Panc1 (cell line): ENCODE measurements around the gene RBM23. TPM values are rescaled to one million over a fixed set of nuclear protein-coding genes. Genes with fewer than 3 reads are reported as not detected.

Experiments
- ATAC-seq: fragments of 200-7000 bp; cut with Tn5 transposase; 2 replicates; pipeline ENCODE4 v1.9.1; 2020; ENCODE audit warnings: mild to moderate bottlenecking, moderate library complexity
- BruUV-seq: library from RNA; stranded (reverse); fragments of 400-500 nt; replicated peaks from 2 replicates; lab custom pipeline; 2021; lab: Mats Ljungman, UMichigan
- CTCF ChIA-PET: fragments of 300-600 bp; sonication (Branson Sonifier 250); formaldehyde crosslinking; loops from one replicate; lab custom pipeline; 2022; ENCODE audit warnings: antibody characterized with exemption; lab: Charles Lee
- POLR2A ChIA-PET: fragments of 300-600 bp; sonication (Branson Sonifier 250); formaldehyde crosslinking; loops from one replicate; lab custom pipeline; 2022; ENCODE audit warnings: antibody characterized with exemption; lab: Charles Lee
- DNase-seq: peaks from one replicate; pipeline ENCODE4 v3.0.0-alpha.2; 2010; ENCODE audit warnings: low read depth, low spot score
- H3K27ac ChIP-seq: 2 replicates; pipeline ENCODE4 v1.5.1; 2011; ENCODE audit warnings: mild to moderate bottlenecking, low read length, inconsistent platforms
- H3K27me3 ChIP-seq: fragments of 200-500 bp; sonication (Bioruptor generic); 2 replicates; pipeline ENCODE4 v1.6.0; 2014; ENCODE audit warnings: low read length, inconsistent platforms; ENCODE audit not compliant: control insufficient read depth, insufficient read depth
- H3K36me3 ChIP-seq: fragments of 200-500 bp; sonication (Bioruptor generic); 2 replicates; pipeline ENCODE4 v1.5.1; 2014; ENCODE audit warnings: inconsistent platforms, mild to moderate bottlenecking, low read length, moderate library complexity; ENCODE audit not compliant: control insufficient read depth, insufficient read depth
- H3K4me1 ChIP-seq: 2 replicates; pipeline ENCODE4 v1.5.1; 2011; ENCODE audit warnings: inconsistent platforms, mild to moderate bottlenecking, low read length, moderate library complexity; ENCODE audit not compliant: control insufficient read depth, insufficient read depth
- H3K4me3 ChIP-seq, 2 experiments: 2 replicates each; pipeline ENCODE4 v1.5.1; 2011 to 2012; ENCODE audit warnings: low read depth in 2 of 2, low read length in 2 of 2, mild to moderate bottlenecking in 2 of 2, inconsistent platforms in 1 of 2, moderate library complexity in 1 of 2
- H3K9me3 ChIP-seq: fragments of 200-500 bp; sonication (Bioruptor generic); 2 replicates; pipeline ENCODE4 v1.5.1; 2014; ENCODE audit warnings: low read depth, mild to moderate bottlenecking, inconsistent platforms, low read length, moderate library complexity; ENCODE audit not compliant: control insufficient read depth, insufficient read depth
- POLR2AphosphoS5 ChIP-seq: IDR thresholded peaks from 2 replicates; pipeline ENCODE4 v1.6.1; 2012; ENCODE audit warnings: mild to moderate bottlenecking, low read depth, low read length, moderate library complexity
- SIN3A ChIP-seq: IDR thresholded peaks from 2 replicates; pipeline ENCODE4 v1.6.1; 2012; ENCODE audit warnings: low read depth, mild to moderate bottlenecking, low read length, moderate library complexity, borderline replicate concordance; ENCODE audit not compliant: insufficient read depth
- TCF7L2 ChIP-seq: IDR thresholded peaks from 2 replicates; pipeline ENCODE4 v1.6.1; 2011; ENCODE audit warnings: mild to moderate bottlenecking, low read depth, low read length, inconsistent platforms
- in situ Hi-C: cut with HindIII; loops from 2 replicates; pipeline ENCODE4 v1.10.0; 2016; ENCODE audit warnings: low sequenced_read_pairs, low pct_unique_long_range_greater_than_20kb
- intact Hi-C: fragments of 100-400 bp; cut with micrococcal nuclease; formaldehyde crosslinking; loops from one replicate; pipeline ENCODE4 v1.10.0; 2022; ENCODE audit not compliant: unreplicated experiment
- total RNA-seq: library from RNA; stranded (reverse); gene quantifications from one replicate; pipeline ENCODE4 v1.2.1, GENCODE V29; 2021; ENCODE audit not compliant: unreplicated experiment
- TF ChIP-seq, protein P1 (sequence below): fragments of 450-650 bp; IDR thresholded peaks from 2 replicates; pipeline ENCODE4 v1.5.1; 2017; ENCODE audit warnings: mild to moderate bottlenecking
- TF ChIP-seq, protein P2 (sequence below), 2 experiments: IDR thresholded peaks; 2 replicates each; pipeline ENCODE4 v1.6.1; 2011 to 2012; ENCODE audit warnings: low read depth in 2 of 2, control low read depth in 1 of 2, low read length in 1 of 2, mild to moderate bottlenecking in 1 of 2, moderate library complexity in 1 of 2; ENCODE audit not compliant: insufficient read depth in 1 of 2

RBM23 gene
- total RNA-seq, 1 experiment from 2014 or later = 47.2 TPM

DNA sequence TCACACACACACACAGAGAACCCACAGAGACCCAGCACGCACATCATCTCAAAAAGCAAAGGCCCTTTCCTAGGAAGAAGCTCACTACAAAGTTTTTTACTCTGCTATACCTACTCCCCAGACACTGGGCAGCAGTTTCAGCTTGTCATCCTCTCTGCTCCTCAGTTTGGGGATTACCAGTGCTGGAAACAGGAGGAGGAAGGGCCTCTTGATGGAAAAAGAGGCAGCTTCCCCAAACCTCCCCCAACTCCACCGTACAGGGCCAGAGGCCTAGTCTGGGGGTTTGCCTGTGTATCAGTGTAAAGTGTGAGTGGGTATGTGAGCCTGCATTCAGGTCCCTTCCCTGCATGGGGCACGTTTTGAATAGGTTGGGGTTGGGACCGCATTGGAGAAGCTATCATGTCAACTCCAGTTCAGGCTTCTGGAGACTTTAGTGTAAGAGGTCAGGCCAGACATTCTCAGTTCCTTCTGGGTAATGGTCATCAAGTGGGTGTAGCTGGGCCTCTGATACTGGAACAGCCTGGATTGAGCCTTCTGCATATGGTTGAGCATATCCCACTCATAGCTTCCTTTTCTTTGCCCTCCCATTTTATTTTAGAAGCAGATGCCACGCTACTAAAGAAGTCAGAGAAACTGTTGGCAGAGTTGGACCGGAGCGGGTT, 34.7 kb downstream of the RBM23 start:
- intact Hi-C loops = no loop called here
- BruUV-seq = no TSS peak
- ChIA-PET POLR2A (no interaction called here), CTCF (interaction anchor here (0.7 to 1.2 kb wide), 3 partner anchors 62 to 140 kb away, joined by 3 to 9 read pairs (median 3); no protein-coding TSS in a partner anchor)
- ATAC-seq (no peak), DNase-seq (no peak)
- no peak for TF ChIP-seq SIN3A
- TF ChIP-seq TCF7L2 = no peak
- TF ChIP-seq, protein P1, sequence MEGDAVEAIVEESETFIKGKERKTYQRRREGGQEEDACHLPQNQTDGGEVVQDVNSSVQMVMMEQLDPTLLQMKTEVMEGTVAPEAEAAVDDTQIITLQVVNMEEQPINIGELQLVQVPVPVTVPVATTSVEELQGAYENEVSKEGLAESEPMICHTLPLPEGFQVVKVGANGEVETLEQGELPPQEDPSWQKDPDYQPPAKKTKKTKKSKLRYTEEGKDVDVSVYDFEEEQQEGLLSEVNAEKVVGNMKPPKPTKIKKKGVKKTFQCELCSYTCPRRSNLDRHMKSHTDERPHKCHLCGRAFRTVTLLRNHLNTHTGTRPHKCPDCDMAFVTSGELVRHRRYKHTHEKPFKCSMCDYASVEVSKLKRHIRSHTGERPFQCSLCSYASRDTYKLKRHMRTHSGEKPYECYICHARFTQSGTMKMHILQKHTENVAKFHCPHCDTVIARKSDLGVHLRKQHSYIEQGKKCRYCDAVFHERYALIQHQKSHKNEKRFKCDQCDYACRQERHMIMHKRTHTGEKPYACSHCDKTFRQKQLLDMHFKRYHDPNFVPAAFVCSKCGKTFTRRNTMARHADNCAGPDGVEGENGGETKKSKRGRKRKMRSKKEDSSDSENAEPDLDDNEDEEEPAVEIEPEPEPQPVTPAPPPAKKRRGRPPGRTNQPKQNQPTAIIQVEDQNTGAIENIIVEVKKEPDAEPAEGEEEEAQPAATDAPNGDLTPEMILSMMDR = no peak
- TF ChIP-seq, protein P2, sequence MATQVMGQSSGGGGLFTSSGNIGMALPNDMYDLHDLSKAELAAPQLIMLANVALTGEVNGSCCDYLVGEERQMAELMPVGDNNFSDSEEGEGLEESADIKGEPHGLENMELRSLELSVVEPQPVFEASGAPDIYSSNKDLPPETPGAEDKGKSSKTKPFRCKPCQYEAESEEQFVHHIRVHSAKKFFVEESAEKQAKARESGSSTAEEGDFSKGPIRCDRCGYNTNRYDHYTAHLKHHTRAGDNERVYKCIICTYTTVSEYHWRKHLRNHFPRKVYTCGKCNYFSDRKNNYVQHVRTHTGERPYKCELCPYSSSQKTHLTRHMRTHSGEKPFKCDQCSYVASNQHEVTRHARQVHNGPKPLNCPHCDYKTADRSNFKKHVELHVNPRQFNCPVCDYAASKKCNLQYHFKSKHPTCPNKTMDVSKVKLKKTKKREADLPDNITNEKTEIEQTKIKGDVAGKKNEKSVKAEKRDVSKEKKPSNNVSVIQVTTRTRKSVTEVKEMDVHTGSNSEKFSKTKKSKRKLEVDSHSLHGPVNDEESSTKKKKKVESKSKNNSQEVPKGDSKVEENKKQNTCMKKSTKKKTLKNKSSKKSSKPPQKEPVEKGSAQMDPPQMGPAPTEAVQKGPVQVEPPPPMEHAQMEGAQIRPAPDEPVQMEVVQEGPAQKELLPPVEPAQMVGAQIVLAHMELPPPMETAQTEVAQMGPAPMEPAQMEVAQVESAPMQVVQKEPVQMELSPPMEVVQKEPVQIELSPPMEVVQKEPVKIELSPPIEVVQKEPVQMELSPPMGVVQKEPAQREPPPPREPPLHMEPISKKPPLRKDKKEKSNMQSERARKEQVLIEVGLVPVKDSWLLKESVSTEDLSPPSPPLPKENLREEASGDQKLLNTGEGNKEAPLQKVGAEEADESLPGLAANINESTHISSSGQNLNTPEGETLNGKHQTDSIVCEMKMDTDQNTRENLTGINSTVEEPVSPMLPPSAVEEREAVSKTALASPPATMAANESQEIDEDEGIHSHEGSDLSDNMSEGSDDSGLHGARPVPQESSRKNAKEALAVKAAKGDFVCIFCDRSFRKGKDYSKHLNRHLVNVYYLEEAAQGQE (IDR thresholded peaks at IDR 0.05; ENCODE audit: insufficient read depth in 1 of 2, low read depth in 2 of 2, low read length in 1 of 2) = no peak
- TF ChIP-seq POLR2AphosphoS5 = no peak
- in situ Hi-C loops = no loop called here
- no peaks in the 10 kb centered on the region for H3K36me3 ChIP-seq
- no peak overlapping the region for H3K4me3 ChIP-seq
- no peaks in the 10 kb centered on the region for H3K9me3 ChIP-seq
- H3K4me1 ChIP-seq = peaks cover 5% of the 10 kb centered on the region; the same call in 1 of the 2 replicates
- no peak overlapping the region for H3K27ac ChIP-seq
- no peaks in the 10 kb centered on the region for H3K27me3 ChIP-seq

DNA sequence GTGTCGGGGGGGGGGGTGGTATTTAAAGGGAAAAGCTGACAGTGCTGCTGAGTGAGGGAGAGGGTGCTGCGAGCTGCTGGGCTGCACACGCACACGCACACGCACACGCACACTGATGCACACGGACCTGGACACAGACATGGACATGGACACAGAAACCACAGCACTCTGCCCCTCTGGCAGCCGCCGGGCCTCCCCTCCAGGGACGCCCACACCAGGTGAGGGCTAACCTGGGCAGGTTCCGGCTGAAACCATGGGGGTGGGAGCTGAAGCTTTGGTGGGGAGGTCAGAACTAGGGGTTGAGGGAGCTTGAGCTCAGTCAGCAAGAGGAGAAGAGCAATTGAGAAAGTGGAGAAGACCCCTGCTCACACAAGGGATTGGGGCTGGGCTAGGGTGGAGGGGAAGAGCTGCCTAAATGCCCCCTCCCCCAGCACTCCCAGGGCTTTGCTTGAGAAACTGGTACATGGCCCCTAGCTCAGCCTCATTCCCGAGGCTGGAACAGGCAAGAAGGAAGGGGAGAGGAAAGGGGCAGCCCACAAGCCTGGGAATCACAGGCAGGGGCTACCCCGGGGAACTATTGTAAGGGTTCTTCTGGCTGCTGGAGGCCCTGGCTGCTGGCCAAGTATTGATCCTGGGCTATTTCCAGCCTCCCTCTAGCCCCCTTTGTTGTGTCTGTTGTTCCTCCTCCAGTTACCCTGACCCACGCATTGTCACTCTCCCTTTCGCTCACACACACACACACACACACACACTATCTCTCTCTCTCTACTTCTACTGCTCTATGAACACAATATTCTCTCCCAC, 35.6 kb downstream of the RBM23 start, which contains the start of gene REM2:
TSS of gene REM2 (plus strand) at position 50 of the 804 bp plus-strand sequence. CDS start at position 116, 66 bp downstream.
- ChIA-PET CTCF (interaction anchor here (0.7 kb wide), 3 partner anchors 103 to 230 kb away, joined by 3 to 9 read pairs (median 3); no protein-coding TSS in a partner anchor), POLR2A (interaction anchor here (0.6 to 0.8 kb wide), 2 partner anchors 294 to 1558 kb away, joined by 4 to 5 read pairs; partner anchors contain the start of gene DAD1)
- no peaks in the 10 kb centered on the region; the same call in 1 of the 2 replicates for H3K36me3 ChIP-seq
- H3K27me3 ChIP-seq = no peaks in the 10 kb centered on the region
- ATAC-seq = no peak
- no TSS peak for BruUV-seq
- no peak within 1 kb of the TSS for H3K4me3 ChIP-seq
- in situ Hi-C loops = no loop called here
- no peak for DNase-seq
- intact Hi-C loops = no loop called here
- H3K4me1 ChIP-seq = peaks cover 5% of the 10 kb centered on the region; the same call in 1 of the 2 replicates
- H3K9me3 ChIP-seq = no peaks in the 10 kb centered on the region
- TF ChIP-seq TCF7L2 (no peak), SIN3A (no peak), POLR2AphosphoS5 (no peak)
- TF ChIP-seq, protein P2 (IDR thresholded peaks at IDR 0.05; ENCODE audit: insufficient read depth in 1 of 2, low read depth in 2 of 2, low read length in 1 of 2) = no peak
- TF ChIP-seq, protein P1 = no peak
- no peak within 1 kb of the TSS for H3K27ac ChIP-seq
